GM12878 (cell line): ENCODE measurements around the gene DCAF17. TPM values are rescaled to one million over a fixed set of nuclear protein-coding genes. Genes with fewer than 3 reads are reported as not detected.

Experiments used
- ATAC-seq: fragments of 200-7000 bp; cut with Tn5 transposase; 3 replicates; pipeline ENCODE4 v1.9.1; 2020; ENCODE audit warnings: mild to moderate bottlenecking, moderate library complexity
- BruUV-seq: library from RNA; stranded (reverse); fragments of 400-500 nt; replicated peaks from 2 replicates; lab custom pipeline; 2021; lab: Mats Ljungman, UMichigan
- CTCF ChIA-PET: fragments of 300-600 bp; sonication (Branson Sonifier 250); formaldehyde crosslinking; extraction: SDS; loops from one replicate; lab custom pipeline; 2021; ENCODE audit warnings: inconsistent platforms; lab: Yijun Ruan, JAX
- POLR2A ChIA-PET: fragments of 350-600 bp; formaldehyde crosslinking; extraction: SDS; loops from one replicate; lab custom pipeline; 2021; ENCODE audit warnings: inconsistent platforms; lab: Charles Lee
- RAD21 ChIA-PET: fragments of 300-600 bp; sonication (Branson Sonifier 250); formaldehyde crosslinking; loops from one replicate; lab custom pipeline; 2023; ENCODE audit warnings: antibody characterized with exemption; ENCODE audit not compliant: unreplicated experiment; lab: Charles Lee
- SMC1A ChIA-PET: fragments of 300-600 bp; sonication (Branson Sonifier 250); formaldehyde crosslinking; loops from one replicate; lab custom pipeline; 2023; ENCODE audit not compliant: unreplicated experiment, uncharacterized antibody; lab: Charles Lee
- DNase-seq: peaks from one replicate; pipeline ENCODE4 v3.0.0-alpha.2; 2011; ENCODE audit warnings: low read depth, low spot score
- FAIRE-seq: peaks from 3 replicates; lab custom pipeline; 2011; peaks lifted over from hg19 to GRCh38; lab: Jason Lieb, UNC
- H2AFZ ChIP-seq: 2 replicates; pipeline ENCODE4 v1.6.0; 2011; ENCODE audit warnings: low read depth, low read length, control low read depth; ENCODE audit not compliant: control insufficient read depth
- H3K27ac ChIP-seq: 2 replicates; pipeline ENCODE4 v1.5.1; 2011; ENCODE audit warnings: control low read depth; ENCODE audit not compliant: control insufficient read depth, insufficient read depth
- H3K27me3 ChIP-seq, 2 experiments: replicated peaks in 1 of 2; 2 replicates each; pipeline versions ENCODE4 v1.6.0 to v1.6.1; 2011; ENCODE audit warnings: low read length in 1 of 2; ENCODE audit not compliant: control insufficient read depth in 2 of 2, insufficient read depth in 2 of 2
- H3K36me3 ChIP-seq, 2 experiments: 2 replicates each; pipeline ENCODE4 v1.5.1; 2011; ENCODE audit warnings: low read length in 1 of 2; ENCODE audit not compliant: control insufficient read depth in 2 of 2, insufficient read depth in 2 of 2
- H3K4me1 ChIP-seq: 2 replicates; pipeline ENCODE4 v1.6.1; 2011; ENCODE audit warnings: mild to moderate bottlenecking, low read length, moderate library complexity, mixed read lengths; ENCODE audit not compliant: control insufficient read depth, insufficient read depth
- H3K4me2 ChIP-seq: 2 replicates; pipeline ENCODE4 v1.6.0; 2011; ENCODE audit warnings: control low read depth; ENCODE audit not compliant: control insufficient read depth, insufficient read depth
- H3K4me3 ChIP-seq: fragments of 200-600 bp; sonication (generic); 2 replicates; pipeline ENCODE4 v1.5.1; 2016
- H3K79me2 ChIP-seq: 2 replicates; pipeline ENCODE4 v1.6.0; 2011; ENCODE audit warnings: low read length; ENCODE audit not compliant: control insufficient read depth, insufficient read depth
- H3K9ac ChIP-seq: 2 replicates; pipeline ENCODE4 v1.8.0; 2011; ENCODE audit warnings: low read length, control low read depth, mixed read lengths; ENCODE audit not compliant: control insufficient read depth, insufficient read depth
- H3K9me3 ChIP-seq: replicated peaks from 3 replicates; pipeline ENCODE4 v1.5.1; 2011; ENCODE audit warnings: mild to moderate bottlenecking, low read length; ENCODE audit not compliant: control insufficient read depth, insufficient read depth
- H4K20me1 ChIP-seq: 2 replicates; pipeline ENCODE4 v1.6.0; 2011; ENCODE audit not compliant: control insufficient read depth, insufficient read depth
- BACH1 ChIP-seq: fragments of 450-650 bp; IDR thresholded peaks from 2 replicates; pipeline ENCODE4 v1.6.1; 2017; ENCODE audit warnings: mild to moderate bottlenecking, borderline replicate concordance
- BHLHE40 ChIP-seq, 2 experiments: fragments of 450-650 bp in 1 of 2; IDR thresholded peaks; 2 replicates each; pipeline ENCODE4 v1.6.1; 2011 to 2017; ENCODE audit warnings: low read depth in 2 of 2, borderline replicate concordance in 1 of 2, improper control_type of control experiment in 1 of 2, low read length in 1 of 2, mild to moderate bottlenecking in 1 of 2
- BRCA1 ChIP-seq: IDR thresholded peaks from 2 replicates; pipeline ENCODE4 v1.6.1; 2011; ENCODE audit warnings: low read depth, low read length, improper control_type of control experiment
- CBFB ChIP-seq: IDR thresholded peaks from 2 replicates; pipeline ENCODE4 v1.6.1; 2016; ENCODE audit warnings: antibody characterized with exemption, low read depth
- CHD2 ChIP-seq: IDR thresholded peaks from 2 replicates; pipeline ENCODE4 v1.6.1; 2011; ENCODE audit warnings: low read depth, low read length, improper control_type of control experiment, borderline replicate concordance
- CREB1 ChIP-seq: IDR thresholded peaks from 2 replicates; pipeline ENCODE4 v1.6.1; 2012; ENCODE audit warnings: low read depth, mild to moderate bottlenecking, inconsistent platforms
- CUX1 ChIP-seq: IDR thresholded peaks from 2 replicates; pipeline ENCODE4 v1.6.1; 2012; ENCODE audit warnings: improper control_type of control experiment, low read depth, low read length; ENCODE audit not compliant: insufficient replicate concordance
- FOS ChIP-seq: IDR thresholded peaks from 3 replicates; pipeline ENCODE4 v1.6.1; 2011; ENCODE audit warnings: borderline replicate concordance; ENCODE audit not compliant: insufficient read length; ENCODE audit errors: extremely low read depth
- HSF1 ChIP-seq: fragments of 150-350 bp; IDR thresholded peaks from 2 replicates; pipeline ENCODE4 v1.6.1; 2014; ENCODE audit warnings: mild to moderate bottlenecking, low read depth, low read length
- MTA2 ChIP-seq: fragments of 450-650 bp; IDR thresholded peaks from 2 replicates; pipeline ENCODE4 v1.6.1; 2016; ENCODE audit warnings: low read depth, mild to moderate bottlenecking, moderate library complexity
- RELB ChIP-seq: fragments of 450-650 bp; IDR thresholded peaks from 2 replicates; pipeline ENCODE4 v1.6.1; 2017; ENCODE audit warnings: low read depth, mild to moderate bottlenecking, moderate library complexity
- RFX5 ChIP-seq: IDR thresholded peaks from 2 replicates; pipeline ENCODE4 v1.6.1; 2011; ENCODE audit warnings: low read depth, low read length, improper control_type of control experiment
- SREBF2 ChIP-seq: IDR thresholded peaks from 2 replicates; pipeline ENCODE4 v1.6.1; 2012; ENCODE audit warnings: mild to moderate bottlenecking, low read length
- WRNIP1 ChIP-seq: IDR thresholded peaks from 2 replicates; pipeline ENCODE4 v1.6.1; 2011; ENCODE audit warnings: low read depth, low read length, improper control_type of control experiment, borderline replicate concordance
- ZZZ3 ChIP-seq: IDR thresholded peaks from 2 replicates; pipeline ENCODE4 v1.6.1; 2011; ENCODE audit warnings: low read depth; ENCODE audit not compliant: control insufficient read depth, insufficient read length
- WGBS: methylation state at CpG from one replicate; pipeline ENCODE4 v1.1.6; 2016; ENCODE audit warnings: low lambda C conversion rate; ENCODE audit not compliant: insufficient replicate concordance, insufficient coverage; ENCODE audit errors: missing lambda C conversion rate; 5-methylcytosine and 5-hydroxymethylcytosine counted together
- in situ Hi-C: fragments of 300-500 bp; cut with MboI; formaldehyde crosslinking; loops from 9 replicates; pipeline ENCODE4 v1.14.3; 2018; ENCODE audit warnings: mixed read lengths
- intact Hi-C: fragments of 100-400 bp; cut with micrococcal nuclease; formaldehyde crosslinking; loops from one replicate; pipeline ENCODE4 v1.14.2; 2022; ENCODE audit not compliant: unreplicated experiment
- polyA plus RNA-seq, 11 experiments: library from polyadenylated mRNA; depleted of rRNA in 4 of 11; unstranded in 6 of 11; stranded (reverse) in 5 of 11; fragments of >200 nt; fragmentation: Nextera tagmentation in 4 of 11; fragmentation: Illumina TruSeq in 1 of 11; extraction: Ambion mirVana in 4 of 11; extraction: Trizol in 1 of 11; gene quantifications; 1 replicate in 1 of 11; 2 replicates in 10 of 11; pipeline versions ENCODE4 v1.2.1 to v1.2.3, GENCODE V29; 2011 to 2016; ENCODE audit warnings: inconsistent platforms in 2 of 11, missing spikeins in 2 of 11, low read depth in 1 of 11
- total RNA-seq, 4 experiments: library from RNA; depleted of rRNA in 3 of 4; stranded (reverse); fragments of >200 nt in 3 of 4; fragmentation: Illumina TruSeq in 1 of 4; extraction: Trizol in 1 of 4; gene quantifications; 2 replicates each; pipeline versions ENCODE4 v1.2.1 to v1.2.3, GENCODE V29; 2013 to 2021

DCAF17 gene
- total and polyA plus RNA-seq, 10 of the 15 experiments (the other 5 are each of a cell fraction or from before 2014, with no cell fraction given): 5.2 to 32.9 (median 23.4) TPM

- Histone ChIP-seq H3K4me2 (peak overlapping the region; percentile 56), H3K9ac (peak overlapping the region; percentile 55; the same call in 1 of the 2 replicates), H4K20me1 (no peaks in the 10 kb centered on the region), H3K27ac (peak overlapping the region; percentile 72), H3K4me1 (peaks cover 73% of the 10 kb centered on the region), H3K4me3 (peak overlapping the region; percentile 30; the same call in 1 of the 2 replicates), H2AFZ (0 out of 2 replicates have a peak overlapping the region, but pooled peaks have one; percentile 19), H3K79me2 (peaks cover 83% of the 10 kb centered on the region), H3K36me3 (peaks cover 0 to 10% of the 10 kb centered on the region in 2 experiments; a peak in 3 of 4 replicates), H3K9me3 (peaks cover 8% of the 10 kb centered on the region), H3K27me3 (no peaks in the 10 kb centered on the region)
- SMC1A ChIA-PET: interaction anchor here (0.9 to 8.3 kb wide), 21 partner anchors 10 to 356 kb away, joined by 3 to 273 read pairs (median 7); partner anchors contain the start of gene METTL8
- POLR2A ChIA-PET: interaction anchor here (0.5 to 7.0 kb wide), 13 partner anchors 20 to 254 kb away, joined by 3 to 168 read pairs (median 4); partner anchors contain the start of genes DCAF17 and METTL8
- CTCF ChIA-PET: interaction anchor here (0.8 to 6.3 kb wide), 14 partner anchors 13 to 437 kb away, joined by 3 to 29 read pairs (median 6); partner anchors contain the start of genes DCAF17 and METTL8
- no peak for FAIRE-seq
- DNase-seq: no peak
- RAD21 ChIA-PET: interaction anchor here (0.7 to 7.0 kb wide), 14 partner anchors 11 to 479 kb away, joined by 3 to 208 read pairs (median 6); no protein-coding TSS in a partner anchor
- 83% methylated on average over 8 of the region's 8 CpGs for WGBS
- BruUV-seq: TSS peak; percentile 70
- peak; percentile 49 for ATAC-seq
- intact Hi-C loops: no loop called here
- in situ Hi-C loops: no loop called here
- TF ChIP-seq SREBF2: no peak
- no peak for TF ChIP-seq WRNIP1
- 0 out of 2 replicates have a peak, but pooled peaks have one; percentile 22 for TF ChIP-seq MTA2
- TF ChIP-seq BACH1: no peak
- no peak for TF ChIP-seq ZZZ3
- TF ChIP-seq BRCA1: no peak
- TF ChIP-seq CBFB: no peak
- no peak for TF ChIP-seq BHLHE40 (IDR thresholded peaks at IDR 0.05; ENCODE audit: borderline replicate concordance in 1 of 2, low read depth in 2 of 2, low read length in 1 of 2)
- TF ChIP-seq CREB1: no peak
- no peak for TF ChIP-seq CHD2
- 0 out of 2 replicates have a peak, but pooled peaks have one; percentile 15 for TF ChIP-seq RELB
- no peak for TF ChIP-seq RFX5
- no peak for TF ChIP-seq HSF1
- TF ChIP-seq CUX1: no peak
- no peak for TF ChIP-seq FOS
Observed at GRCh38 chr2:171409436-171409971, 24.5 kb upstream of the DCAF17 start.
